ENCODE data around the gene EIF4A3. TPM values are rescaled to one million over a fixed set of nuclear protein-coding genes. Genes with fewer than 3 reads are reported as not detected.

Gene EIF4A3
- total RNA-seq, 4 donors from 2014 or later = 37.0 to 74.5 (median 55.8) TPM

- Histone ChIP-seq H3K4me3 (no peak overlapping the region), H3K9me3 (no peaks in the 10 kb centered on the region), H3K36me3 (no peaks in the 10 kb centered on the region), H3K27me3 (no peaks in the 10 kb centered on the region), H3K4me1 (peaks cover 0 to 7% (median 2%) of the 10 kb centered on the region in 4 donors), H3K27ac (no peak overlapping the region)
- TF ChIP-seq POLR2A (IDR thresholded peaks at IDR 0.05) (no peak), POLR2AphosphoS5 (IDR thresholded peaks at IDR 0.05) (no peak), EP300 (IDR thresholded peaks at IDR 0.05; ENCODE audit: low read depth) (no peak)
- TF ChIP-seq, protein P1, sequence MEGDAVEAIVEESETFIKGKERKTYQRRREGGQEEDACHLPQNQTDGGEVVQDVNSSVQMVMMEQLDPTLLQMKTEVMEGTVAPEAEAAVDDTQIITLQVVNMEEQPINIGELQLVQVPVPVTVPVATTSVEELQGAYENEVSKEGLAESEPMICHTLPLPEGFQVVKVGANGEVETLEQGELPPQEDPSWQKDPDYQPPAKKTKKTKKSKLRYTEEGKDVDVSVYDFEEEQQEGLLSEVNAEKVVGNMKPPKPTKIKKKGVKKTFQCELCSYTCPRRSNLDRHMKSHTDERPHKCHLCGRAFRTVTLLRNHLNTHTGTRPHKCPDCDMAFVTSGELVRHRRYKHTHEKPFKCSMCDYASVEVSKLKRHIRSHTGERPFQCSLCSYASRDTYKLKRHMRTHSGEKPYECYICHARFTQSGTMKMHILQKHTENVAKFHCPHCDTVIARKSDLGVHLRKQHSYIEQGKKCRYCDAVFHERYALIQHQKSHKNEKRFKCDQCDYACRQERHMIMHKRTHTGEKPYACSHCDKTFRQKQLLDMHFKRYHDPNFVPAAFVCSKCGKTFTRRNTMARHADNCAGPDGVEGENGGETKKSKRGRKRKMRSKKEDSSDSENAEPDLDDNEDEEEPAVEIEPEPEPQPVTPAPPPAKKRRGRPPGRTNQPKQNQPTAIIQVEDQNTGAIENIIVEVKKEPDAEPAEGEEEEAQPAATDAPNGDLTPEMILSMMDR (IDR thresholded peaks at IDR 0.05) = no peak
- 83 to 88% methylated on average over 8 to 12 of the region's 12 CpGs for WGBS, 2 donors (ENCODE audit: low coverage in 1 of 2)
- intact Hi-C loops (cut with DNase I; ENCODE audit: low total_unique reads) (no loop called here), in situ Hi-C loops (cut with MboI; ENCODE audit: low pct_ligation_motif_present in 1 of 4, low pct_unique_long_range_greater_than_20kb in 1 of 4, low sequenced_read_pairs in 3 of 4) (no loop called here)
- DNase-seq = no peak
Observed at GRCh38 chr17:80173126-80173525, 26.2 kb upstream of the EIF4A3 start.

- H3K9me3 ChIP-seq = no peaks in the 10 kb centered on the region
- in situ Hi-C loops (cut with MboI; ENCODE audit: low pct_ligation_motif_present in 1 of 4, low pct_unique_long_range_greater_than_20kb in 1 of 4, low sequenced_read_pairs in 3 of 4) = no loop called here
- DNase-seq = no peak
Observed at GRCh38 chr17:80171681-80172080, 24.8 kb upstream of the EIF4A3 start.

GRCh38 chr17:80169784-80170500 is 23.0 kb upstream of the EIF4A3 start, which contains the start of gene CARD14:
Gene CARD14, plus strand, starts transcription at chr17:80170030. Its CDS starts 11,409 bp downstream, at chr17:80181439.
- Histone ChIP-seq H3K4me3 (no peak within 1 kb of the TSS), H3K27ac (no peak within 1 kb of the TSS), H3K9me3 (no peaks in the 10 kb centered on the region), H3K36me3 (no peaks in the 10 kb centered on the region), H3K4me1 (no peaks in the 10 kb centered on the region), H3K27me3 (no peaks in the 10 kb centered on the region)
- no peak for TF ChIP-seq POLR2AphosphoS5 (IDR thresholded peaks at IDR 0.05)
- TF ChIP-seq, protein P1 (IDR thresholded peaks at IDR 0.05) = no peak
- TF ChIP-seq POLR2A (IDR thresholded peaks at IDR 0.05) = no peak
- no peak for TF ChIP-seq EP300 (IDR thresholded peaks at IDR 0.05; ENCODE audit: low read depth)
- DNase-seq = peak; percentile 28
- in situ Hi-C loops (cut with MboI; ENCODE audit: low pct_ligation_motif_present in 1 of 4, low pct_unique_long_range_greater_than_20kb in 1 of 4, low sequenced_read_pairs in 3 of 4) (no loop called here), intact Hi-C loops (cut with DNase I; ENCODE audit: low total_unique reads) (no loop called here)
- 31 to 52% methylated on average over 5 to 17 of the region's 19 CpGs for WGBS, 2 donors (ENCODE audit: low coverage in 1 of 2)

More at GRCh38 chr17:80171681-80172080, 24.8 kb upstream of the EIF4A3 start:
- Histone ChIP-seq H3K4me3 (no peak overlapping the region), H3K36me3 (no peaks in the 10 kb centered on the region), H3K4me1 (peaks cover 0 to 3% (median 2%) of the 10 kb centered on the region in 4 donors), H3K27ac (no peak overlapping the region), H3K27me3 (no peaks in the 10 kb centered on the region)
- TF ChIP-seq POLR2A (IDR thresholded peaks at IDR 0.05) (no peak), EP300 (IDR thresholded peaks at IDR 0.05; ENCODE audit: low read depth) (no peak), POLR2AphosphoS5 (IDR thresholded peaks at IDR 0.05) (no peak)
- TF ChIP-seq, protein P1 (IDR thresholded peaks at IDR 0.05) = no peak
- 85% methylated on average over 7 of the region's 7 CpGs; no CpG with 5 or more reads in 1 of the 2 donors for WGBS, 2 donors (ENCODE audit: low coverage in 1 of 2)
- intact Hi-C loops (cut with DNase I; ENCODE audit: low total_unique reads) = no loop called here

- Histone ChIP-seq H3K4me1 (no peaks in the 10 kb centered on the region), H3K4me3 (no peak overlapping the region), H3K27ac (no peak overlapping the region), H3K9me3 (no peaks in the 10 kb centered on the region), H3K27me3 (no peaks in the 10 kb centered on the region), H3K36me3 (no peaks in the 10 kb centered on the region)
- intact Hi-C loops (cut with DNase I; ENCODE audit: low total_unique reads) (no loop called here), in situ Hi-C loops (cut with MboI; ENCODE audit: low pct_ligation_motif_present in 1 of 4, low pct_unique_long_range_greater_than_20kb in 1 of 4, low sequenced_read_pairs in 3 of 4) (no loop called here)
- no peak for TF ChIP-seq POLR2AphosphoS5 (IDR thresholded peaks at IDR 0.05)
- TF ChIP-seq EP300 (IDR thresholded peaks at IDR 0.05; ENCODE audit: low read depth) = no peak
- TF ChIP-seq, protein P1 (IDR thresholded peaks at IDR 0.05) = no peak
- no peak for TF ChIP-seq POLR2A (IDR thresholded peaks at IDR 0.05)
- 92 to 93% methylated on average over 4 to 5 of the region's 5 CpGs for WGBS, 2 donors (ENCODE audit: low coverage in 1 of 2)
- DNase-seq = no peak
Observed at GRCh38 chr17:80169107-80169506, 22.2 kb upstream of the EIF4A3 start.

Measured in transverse colon (tissue), 4 donors.